HUES6 (cell line): ENCODE results near the gene ZNF574.
"Not testable (repeated sequence)": the region's sequence is repeated elsewhere in the genome, so short reads cannot be mapped to it uniquely, and the experiment has no call there.

ENCODE experiments used
- H3K27ac ChIP-seq: 2 replicates; pipeline ENCODE4 v1.7.0; 2013; ENCODE audit warnings: low read depth, mild to moderate bottlenecking, low read length, inconsistent platforms
- H3K27me3 ChIP-seq: 2 replicates; pipeline ENCODE4 v1.6.1; 2013; ENCODE audit warnings: low read length; ENCODE audit not compliant: control insufficient read depth, insufficient read depth
- H3K36me3 ChIP-seq: 2 replicates; pipeline ENCODE4 v1.6.1; 2013; ENCODE audit warnings: low read length; ENCODE audit not compliant: control insufficient read depth, insufficient read depth
- H3K4me1 ChIP-seq: 2 replicates; pipeline ENCODE4 v1.6.1; 2013; ENCODE audit warnings: low read length; ENCODE audit not compliant: control insufficient read depth, insufficient read depth
- H3K4me3 ChIP-seq: 2 replicates; pipeline ENCODE4 v1.5.1; 2013; ENCODE audit warnings: low read depth, low read length
- H3K9ac ChIP-seq: one replicate; pipeline ENCODE4 v1.6.1; 2013; ENCODE audit warnings: mild to moderate bottlenecking, low read length
- H3K9me3 ChIP-seq: 2 replicates; pipeline ENCODE4 v1.6.1; 2013; ENCODE audit warnings: low read depth, low read length; ENCODE audit not compliant: control insufficient read depth, insufficient read depth

The ZNF574 gene, protein sequence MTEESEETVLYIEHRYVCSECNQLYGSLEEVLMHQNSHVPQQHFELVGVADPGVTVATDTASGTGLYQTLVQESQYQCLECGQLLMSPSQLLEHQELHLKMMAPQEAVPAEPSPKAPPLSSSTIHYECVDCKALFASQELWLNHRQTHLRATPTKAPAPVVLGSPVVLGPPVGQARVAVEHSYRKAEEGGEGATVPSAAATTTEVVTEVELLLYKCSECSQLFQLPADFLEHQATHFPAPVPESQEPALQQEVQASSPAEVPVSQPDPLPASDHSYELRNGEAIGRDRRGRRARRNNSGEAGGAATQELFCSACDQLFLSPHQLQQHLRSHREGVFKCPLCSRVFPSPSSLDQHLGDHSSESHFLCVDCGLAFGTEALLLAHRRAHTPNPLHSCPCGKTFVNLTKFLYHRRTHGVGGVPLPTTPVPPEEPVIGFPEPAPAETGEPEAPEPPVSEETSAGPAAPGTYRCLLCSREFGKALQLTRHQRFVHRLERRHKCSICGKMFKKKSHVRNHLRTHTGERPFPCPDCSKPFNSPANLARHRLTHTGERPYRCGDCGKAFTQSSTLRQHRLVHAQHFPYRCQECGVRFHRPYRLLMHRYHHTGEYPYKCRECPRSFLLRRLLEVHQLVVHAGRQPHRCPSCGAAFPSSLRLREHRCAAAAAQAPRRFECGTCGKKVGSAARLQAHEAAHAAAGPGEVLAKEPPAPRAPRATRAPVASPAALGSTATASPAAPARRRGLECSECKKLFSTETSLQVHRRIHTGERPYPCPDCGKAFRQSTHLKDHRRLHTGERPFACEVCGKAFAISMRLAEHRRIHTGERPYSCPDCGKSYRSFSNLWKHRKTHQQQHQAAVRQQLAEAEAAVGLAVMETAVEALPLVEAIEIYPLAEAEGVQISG

DNA sequence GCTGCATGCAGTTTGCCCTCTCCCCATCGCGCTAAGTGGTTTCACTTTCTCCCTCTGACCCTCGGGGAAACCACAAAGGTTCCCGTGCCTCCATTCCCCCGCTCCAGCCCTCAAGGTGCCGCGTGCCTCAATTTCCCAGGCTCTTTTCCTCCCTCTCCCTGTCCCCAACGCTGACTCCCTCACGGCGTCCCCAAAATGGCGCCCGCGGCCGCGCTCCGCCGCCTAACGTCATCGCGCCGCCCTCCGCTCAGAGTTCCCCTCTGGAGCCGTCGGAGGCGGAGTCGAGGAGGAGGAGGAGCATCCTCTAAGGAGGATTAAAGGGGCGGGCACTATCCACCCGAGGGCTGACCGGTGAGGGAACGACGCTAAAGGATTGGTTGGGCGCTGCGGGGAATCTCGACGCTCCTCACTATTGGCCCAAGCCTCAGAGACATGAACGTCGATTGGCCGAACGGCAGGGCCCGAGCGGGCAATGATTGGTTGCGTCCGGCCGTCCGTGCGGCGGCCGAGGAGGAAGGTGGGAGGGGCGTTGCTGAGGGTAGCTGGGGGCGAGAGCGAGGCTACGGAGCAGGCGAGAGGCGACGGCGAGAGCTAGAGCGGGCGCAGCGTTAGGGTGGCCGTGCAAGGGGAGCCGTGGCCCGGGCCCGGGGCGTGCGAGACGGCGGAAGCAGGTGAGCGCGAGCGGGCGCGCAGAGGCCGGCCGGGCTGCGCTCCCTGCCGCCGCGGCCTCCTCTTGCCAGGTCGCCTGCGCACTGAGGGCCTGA is at the start of gene ZNF574:
Gene ZNF574 (plus strand): TSS at position 551 of the 764 bp plus-strand sequence. CDS start 2,441 bp downstream, outside the sequence.
- Histone ChIP-seq H3K36me3 (peaks cover 29% of the 10 kb centered on the region), H3K27me3 (no peaks in the 10 kb centered on the region), H3K9ac (peak within 1 kb of the TSS; percentile 89), H3K9me3 (no peaks in the 10 kb centered on the region), H3K4me3 (peak within 1 kb of the TSS; percentile 82), H3K4me1 (peaks cover 16% of the 10 kb centered on the region), H3K27ac (peak within 1 kb of the TSS; percentile 93)

DNA sequence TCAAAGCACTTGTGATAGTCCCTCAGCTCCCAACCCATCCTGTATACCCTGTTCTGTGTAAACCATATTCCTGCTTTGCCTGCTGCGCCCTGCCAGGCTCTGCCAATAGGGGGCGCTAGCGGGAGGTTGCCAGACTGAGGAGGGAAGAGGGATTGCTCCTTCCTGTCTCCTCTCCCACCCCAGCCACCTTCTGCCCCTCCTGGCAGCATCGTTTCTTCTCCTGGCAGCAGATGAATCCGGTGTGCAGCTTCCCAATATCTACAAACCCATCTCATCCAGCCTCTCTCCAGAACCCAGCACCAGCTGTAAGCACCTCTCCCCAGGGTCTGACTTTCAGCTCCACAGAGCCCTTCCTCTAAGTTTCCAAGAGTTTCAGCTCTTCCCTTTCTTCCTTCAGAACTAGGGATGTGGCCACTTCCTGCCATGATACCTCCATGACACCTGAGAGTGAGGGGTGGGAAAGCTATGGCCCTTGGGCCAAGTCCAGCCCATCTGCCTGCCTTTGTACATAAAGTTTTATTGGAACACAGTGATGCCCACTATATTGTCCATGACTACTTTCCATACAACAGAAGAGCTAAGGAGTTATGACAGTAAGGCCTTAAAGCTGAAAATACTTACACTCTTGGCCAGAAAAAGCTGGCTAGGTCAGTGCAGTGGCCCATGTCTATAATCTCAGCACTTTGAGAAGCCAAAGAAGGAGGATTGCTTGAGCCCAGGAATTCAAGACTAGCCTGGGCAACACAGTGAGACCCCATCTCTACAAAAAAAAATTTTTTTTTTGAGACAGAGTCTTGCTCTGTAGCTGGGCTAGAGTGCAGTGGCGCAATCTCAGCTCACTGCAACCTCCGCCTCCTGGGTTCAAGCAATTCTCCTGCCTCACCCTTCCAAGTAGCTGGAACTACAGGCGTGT is 47.4 kb upstream of the ZNF574 start:
- Histone ChIP-seq H3K36me3 (peaks cover 13% of the 10 kb centered on the region; the same call in 1 of the 2 replicates), H3K9ac (peak overlapping the region; percentile 71), H3K4me3 (peak overlapping the region; percentile 65), H3K4me1 (peaks cover 20% of the 10 kb centered on the region), H3K9me3 (no peaks in the 10 kb centered on the region), H3K27ac (no peak overlapping the region), H3K27me3 (no peaks in the 10 kb centered on the region)

GRCh38 chr19:42030645-42031440 is 45.1 kb upstream of the ZNF574 start:
- peaks cover 20% of the 10 kb centered on the region for H3K4me1 ChIP-seq
- no peaks in the 10 kb centered on the region for H3K9me3 ChIP-seq
- H3K27me3 ChIP-seq, result no peaks in the 10 kb centered on the region
- H3K27ac ChIP-seq, result no peak overlapping the region
- H3K36me3 ChIP-seq, result peaks cover 13% of the 10 kb centered on the region; the same call in 1 of the 2 replicates
- H3K4me3 ChIP-seq, result no peak overlapping the region
- no peak overlapping the region for H3K9ac ChIP-seq

GRCh38 chr19:42032431-42032830 is 43.5 kb upstream of the ZNF574 start:
- no peaks in the 10 kb centered on the region for H3K27me3 ChIP-seq
- H3K36me3 ChIP-seq, result peaks cover 14% of the 10 kb centered on the region; the same call in 1 of the 2 replicates
- peaks cover 20% of the 10 kb centered on the region for H3K4me1 ChIP-seq
- peak overlapping the region; percentile 61; the same call in 1 of the 2 replicates for H3K27ac ChIP-seq
- peak overlapping the region; percentile 11; the same call in 1 of the 2 replicates for H3K4me3 ChIP-seq
- no peak overlapping the region for H3K9ac ChIP-seq
- no peaks in the 10 kb centered on the region for H3K9me3 ChIP-seq

- H3K36me3 ChIP-seq, result peaks cover 20% of the 10 kb centered on the region
- no peaks in the 10 kb centered on the region for H3K27me3 ChIP-seq
- no peak overlapping the region for H3K9ac ChIP-seq
- H3K27ac ChIP-seq, result no peak overlapping the region
- H3K4me1 ChIP-seq, result peaks cover 18% of the 10 kb centered on the region
- no peaks in the 10 kb centered on the region for H3K9me3 ChIP-seq
- no peak overlapping the region for H3K4me3 ChIP-seq
These were observed 42.6 kb upstream of the ZNF574 start for GRCh38 chr19:42033413-42033812.

DNA sequence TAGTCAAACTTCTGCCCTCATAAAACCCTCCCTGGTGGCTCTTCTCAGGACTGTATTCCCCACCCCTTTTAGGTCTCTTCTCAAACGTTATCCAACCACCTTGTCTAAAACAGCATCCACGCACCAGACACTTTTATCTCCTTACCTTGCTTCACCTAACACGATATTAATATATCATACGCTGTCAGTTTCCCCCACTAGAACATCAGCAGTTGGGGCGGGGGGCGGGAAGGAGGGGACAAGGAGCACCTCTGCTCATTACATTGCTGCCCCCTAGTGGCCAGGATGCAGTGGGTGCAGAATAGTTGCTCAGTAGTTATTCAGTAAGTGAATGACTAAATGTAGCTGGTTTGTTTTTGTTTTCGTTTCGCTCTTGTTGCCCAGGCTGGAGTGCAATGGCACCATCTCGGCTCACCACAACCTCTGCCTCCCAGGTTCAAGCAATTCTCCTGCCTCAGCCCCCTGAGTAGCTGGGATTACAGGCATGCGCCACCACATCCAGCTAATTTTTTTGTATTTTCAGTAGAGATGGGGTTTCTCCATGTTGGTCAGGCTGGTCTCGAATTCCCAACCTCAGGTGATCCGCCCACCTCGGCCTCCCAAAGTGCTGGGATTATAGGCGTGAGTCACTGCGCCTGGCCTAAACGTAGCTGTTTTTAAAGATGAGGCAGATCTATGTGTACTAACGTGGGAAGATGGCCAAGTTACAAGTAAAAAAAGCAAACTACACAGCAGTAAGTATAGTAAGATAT is 41.1 kb upstream of the ZNF574 start:
- not testable (repeated sequence) for H3K27me3 ChIP-seq, H3K27ac ChIP-seq, H3K9ac ChIP-seq, H3K9me3 ChIP-seq, H3K4me3 ChIP-seq
- Histone ChIP-seq H3K4me1 (peaks cover 15% of the 10 kb centered on the region), H3K36me3 (peaks cover 29% of the 10 kb centered on the region)

DNA sequence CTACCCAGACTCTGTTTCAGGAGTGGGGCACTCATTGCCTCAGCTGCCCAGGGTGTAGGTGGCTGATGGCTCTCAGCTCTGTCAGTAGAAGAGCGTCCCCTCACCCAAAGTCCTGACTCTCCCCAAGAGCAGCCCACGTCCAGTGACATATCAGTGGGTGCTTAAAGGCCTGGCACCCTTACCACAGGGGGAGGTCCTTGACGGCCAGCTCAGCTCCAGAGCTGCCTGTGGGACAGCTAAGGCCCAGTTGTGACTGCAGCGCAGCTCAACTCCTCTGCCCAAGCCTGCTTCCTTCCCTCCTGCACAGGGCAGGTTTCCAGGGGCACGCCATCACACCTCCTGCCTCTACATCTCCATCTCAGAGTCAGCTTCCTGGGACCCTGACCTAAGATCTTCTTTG is 38.3 kb upstream of the ZNF574 start:
- peaks cover 3% of the 10 kb centered on the region for H3K4me1 ChIP-seq
- H3K27me3 ChIP-seq, result no peaks in the 10 kb centered on the region
- no peaks in the 10 kb centered on the region for H3K9me3 ChIP-seq
- no peak overlapping the region for H3K27ac ChIP-seq
- H3K9ac ChIP-seq, result no peak overlapping the region
- no peak overlapping the region for H3K4me3 ChIP-seq
- peaks cover 44% of the 10 kb centered on the region for H3K36me3 ChIP-seq

DNA sequence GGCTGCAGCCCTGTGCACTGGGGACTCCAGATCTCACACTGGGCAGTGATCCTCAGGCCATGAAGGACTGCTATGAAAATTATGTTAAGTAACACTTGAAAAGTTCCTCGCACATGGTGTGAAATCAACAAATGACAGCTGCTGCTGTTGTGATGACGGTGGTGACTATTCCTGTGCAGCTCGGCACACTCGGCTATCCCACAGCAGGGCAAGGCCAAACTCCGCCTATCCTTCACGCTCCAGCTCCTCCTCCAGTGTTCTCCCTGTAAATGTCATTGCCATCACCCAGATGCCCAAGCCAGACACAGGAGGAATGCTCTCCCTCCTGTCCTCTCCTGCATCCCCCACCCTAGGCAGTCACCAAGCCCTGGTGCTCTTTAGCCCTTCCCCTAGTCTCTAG is 37.3 kb upstream of the ZNF574 start:
- peaks cover 49% of the 10 kb centered on the region for H3K36me3 ChIP-seq
- H3K27ac ChIP-seq, result no peak overlapping the region
- no peaks in the 10 kb centered on the region for H3K4me1 ChIP-seq

GRCh38 chr19:42040031-42040430 is 35.9 kb upstream of the ZNF574 start:
- no peaks in the 10 kb centered on the region for H3K4me1 ChIP-seq
- H3K9me3 ChIP-seq, result no peaks in the 10 kb centered on the region
- H3K9ac ChIP-seq, result no peak overlapping the region
- H3K27ac ChIP-seq, result no peak overlapping the region
- no peaks in the 10 kb centered on the region for H3K27me3 ChIP-seq
- H3K36me3 ChIP-seq, result peaks cover 52% of the 10 kb centered on the region
- H3K4me3 ChIP-seq, result no peak overlapping the region

More for the DNA sequence above, 37.3 kb upstream of the ZNF574 start:
- Histone ChIP-seq H3K4me3 (no peak overlapping the region), H3K9ac (no peak overlapping the region), H3K9me3 (no peaks in the 10 kb centered on the region), H3K27me3 (no peaks in the 10 kb centered on the region)
